CD4-positive, alpha-beta T cell treated with Interleukin-2 at 100 ng/mL for 4 hours (primary cell): ENCODE data around the gene FMNL3.

Experiments
- DNase-seq: peaks from one replicate; pipeline ENCODE4 v3.0.0-alpha.2; 2020; ENCODE audit warnings: low spot score

The FMNL3 gene

DNA sequence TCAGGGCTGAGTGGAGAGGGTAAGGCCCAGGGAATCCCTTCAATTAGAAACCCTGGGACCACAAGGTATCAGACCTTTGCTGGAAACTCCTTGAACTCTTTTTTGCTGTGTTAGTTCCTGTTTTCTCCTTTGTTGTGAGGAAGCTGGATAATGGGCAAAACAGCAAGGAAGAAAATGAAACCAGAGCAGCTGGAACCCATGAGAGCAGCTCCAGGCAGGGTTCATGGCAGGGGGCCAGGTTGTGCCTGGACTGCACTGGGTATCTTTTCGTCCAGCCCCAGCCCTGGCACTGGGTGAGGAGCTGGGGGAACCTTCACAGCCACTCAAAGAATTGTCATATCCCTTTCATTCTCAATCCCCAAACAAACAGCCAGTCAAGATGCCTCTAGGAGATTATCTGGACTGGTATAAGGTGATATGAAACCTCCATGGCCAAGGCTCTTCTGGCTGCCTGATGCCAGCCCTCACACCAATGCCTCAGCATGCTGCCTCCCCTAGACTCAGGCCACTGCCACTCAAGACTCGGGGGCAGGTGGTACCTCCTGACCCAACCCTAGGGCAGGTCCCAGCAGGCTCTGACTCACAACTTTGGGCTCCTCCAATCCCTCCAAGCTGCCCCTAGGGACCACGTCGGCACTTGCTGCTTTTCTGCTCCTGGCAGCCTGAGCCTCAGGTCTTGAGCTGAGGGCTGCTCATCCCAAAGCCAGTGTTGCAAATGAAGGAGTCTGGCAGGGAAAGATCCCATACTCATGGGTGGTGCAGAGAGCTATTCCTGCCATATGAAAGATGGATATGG, 118.3 kb downstream of the FMNL3 start:
- DNase-seq = no peak

DNA sequence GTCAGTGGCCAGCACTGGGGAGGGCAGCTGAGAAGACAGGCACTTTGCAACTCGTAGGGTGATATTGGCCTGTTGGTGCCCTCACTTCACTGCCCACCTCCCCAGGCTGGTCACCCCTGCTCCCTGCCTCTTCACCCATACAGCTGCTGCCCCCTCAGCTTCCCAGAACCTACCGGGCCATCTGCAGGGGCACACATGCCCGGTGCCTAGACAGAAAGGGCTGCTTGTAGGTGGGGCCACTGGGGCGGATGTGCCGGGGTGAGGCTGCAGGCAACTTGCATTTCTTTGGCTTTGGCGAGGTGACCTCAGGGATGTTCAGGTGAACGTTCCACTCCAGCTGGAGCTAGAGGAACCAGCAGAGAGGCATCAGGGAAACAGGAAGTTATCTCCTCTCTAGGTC, 118.9 kb downstream of the FMNL3 start:
- no peak for DNase-seq

DNA sequence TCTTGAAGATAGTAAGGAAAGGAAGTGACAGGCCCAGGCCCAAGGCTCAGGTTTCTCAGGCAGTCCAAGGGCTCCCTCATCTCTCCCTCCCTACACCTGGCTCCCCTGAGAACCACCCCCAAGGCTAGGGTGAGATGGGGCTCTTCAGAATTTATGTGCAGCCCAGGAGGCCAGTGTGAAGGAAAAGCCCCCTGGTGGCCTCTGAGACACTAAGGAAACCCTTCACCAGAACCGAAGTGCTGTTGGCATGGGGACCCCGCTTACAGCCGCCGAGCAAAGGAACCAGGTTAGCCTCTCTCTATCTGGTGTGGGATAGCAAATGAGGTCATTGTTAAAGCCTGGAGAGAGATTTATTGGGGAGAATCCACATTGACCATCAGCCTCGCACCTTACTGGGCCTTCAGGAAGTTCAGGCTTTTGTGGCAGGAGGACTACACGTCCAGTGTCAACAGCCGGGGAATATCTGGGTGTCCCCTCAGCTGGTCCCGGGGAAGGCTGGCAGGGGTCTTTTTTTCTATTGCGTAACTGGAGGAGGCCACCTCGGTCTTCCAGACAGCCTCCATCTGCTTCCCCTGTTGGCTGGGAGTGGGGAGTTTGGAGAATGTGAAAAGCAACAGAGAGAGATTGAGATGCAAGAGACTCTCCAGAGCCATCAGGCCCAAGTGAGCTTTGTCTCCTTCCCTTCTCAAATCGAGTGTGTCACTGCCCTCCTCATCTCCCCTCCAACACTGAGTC, 119.9 kb downstream of the FMNL3 start:
- DNase-seq = no peak
